GM12872 (cell line): Measurements from ENCODE around the gene ASPRV1.

Source experiments
- CTCF ChIP-seq: IDR thresholded peaks from 3 replicates; pipeline ENCODE4 v1.5.1; 2011; ENCODE audit warnings: low read depth, mild to moderate bottlenecking, low read length, moderate library complexity; ENCODE audit not compliant: insufficient read depth

The ASPRV1 gene

DNA sequence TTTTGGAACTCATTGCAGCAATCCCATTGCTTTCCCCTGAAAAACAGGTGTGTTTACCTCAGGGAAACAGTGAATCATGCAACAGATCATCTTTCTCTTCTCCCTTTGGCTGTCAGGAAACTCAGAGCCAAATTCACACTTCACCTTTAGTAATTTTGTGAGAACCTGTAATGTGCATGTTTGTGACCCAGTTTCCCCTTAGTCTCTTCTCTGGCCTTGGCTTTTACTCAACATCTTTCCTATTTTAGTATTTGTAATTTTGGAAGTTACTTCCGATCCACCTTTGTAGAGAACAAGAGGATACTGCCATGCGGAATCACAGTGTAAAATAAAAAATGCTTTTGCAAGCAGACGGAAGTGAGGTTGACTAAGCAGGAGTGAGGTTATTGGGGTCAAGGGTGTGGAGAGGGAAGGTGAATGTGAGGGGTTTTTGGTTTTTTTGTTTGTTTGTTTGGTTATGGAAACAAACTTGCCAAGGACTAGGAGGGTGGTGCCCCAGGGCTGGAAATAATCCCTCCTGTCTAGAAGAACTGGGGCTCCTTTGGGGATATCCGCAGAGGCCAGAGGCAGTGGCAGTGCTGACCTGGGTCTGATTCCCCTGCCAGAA is 14.0 kb downstream of the ASPRV1 start:
- no peak for TF ChIP-seq CTCF

DNA sequence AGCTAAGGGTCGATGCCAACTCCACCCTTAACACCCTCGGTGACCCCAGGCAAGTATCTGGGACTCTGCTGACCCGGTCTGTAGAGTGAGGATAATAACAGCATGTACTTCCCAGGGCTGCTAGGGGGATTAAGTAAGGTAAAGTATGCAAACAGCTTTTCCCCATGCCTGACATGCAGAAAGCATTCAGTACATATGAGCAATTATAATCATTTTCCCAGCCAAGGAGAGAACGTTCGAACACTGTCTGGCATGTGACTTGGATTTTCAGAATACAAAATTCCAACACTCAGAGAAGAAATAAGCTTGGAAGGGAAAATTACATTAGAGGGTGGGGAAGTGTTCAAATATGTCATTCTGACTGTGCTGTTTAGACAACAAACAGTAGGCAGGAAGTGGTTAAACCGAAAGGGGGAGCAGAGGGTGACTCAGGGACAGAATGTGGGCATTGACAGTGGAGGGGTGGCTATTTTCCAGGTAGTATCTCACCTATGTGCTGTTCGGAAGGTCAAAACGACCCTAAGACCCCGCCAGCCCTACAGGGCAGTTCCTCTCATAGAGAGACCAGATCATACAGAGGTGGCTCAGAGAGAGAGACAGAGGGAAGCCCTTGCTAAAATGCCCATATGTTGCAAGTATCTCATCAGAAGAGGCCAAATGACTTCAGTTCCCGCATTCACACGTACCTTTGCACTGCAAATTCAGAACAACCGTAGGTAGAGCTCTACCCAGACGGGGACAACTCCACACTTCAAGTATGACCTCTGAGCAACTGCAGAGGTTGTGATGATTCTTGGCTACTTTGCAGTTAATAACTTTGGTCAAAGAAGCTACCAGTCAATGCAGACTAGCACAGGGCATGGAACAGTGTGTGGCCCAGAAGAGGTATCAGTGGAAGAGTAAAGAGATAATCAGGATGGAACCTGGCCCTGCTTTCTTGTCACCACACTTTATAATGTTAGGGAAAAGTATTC is 14.8 kb downstream of the ASPRV1 start:
- peak; percentile 10; the same call in 1 of the 3 replicates for TF ChIP-seq CTCF

GRCh38 chr2:69945941-69946340 is 15.5 kb downstream of the ASPRV1 start:
- TF ChIP-seq CTCF, result no peak

GRCh38 chr2:69945441-69945840 is 16.0 kb downstream of the ASPRV1 start:
- TF ChIP-seq CTCF, result no peak

GRCh38 chr2:69944756-69945155 is 16.7 kb downstream of the ASPRV1 start:
- no peak for TF ChIP-seq CTCF

GRCh38 chr2:69943843-69944525 is 17.4 kb downstream of the ASPRV1 start:
- TF ChIP-seq CTCF, result no peak
